Hepatocyte (in vitro differentiated cells): ENCODE data around the gene MINDY2. TPM values are rescaled to one million over a fixed set of nuclear protein-coding genes. Genes with fewer than 3 reads are reported as not detected.

Source experiments
- DNase-seq: peaks from one replicate; pipeline ENCODE4 v3.0.0-alpha.2; 2016; ENCODE audit warnings: low spot score
- H2AFZ ChIP-seq: fragments of 200-600 bp; sonication (generic); 2 replicates; pipeline ENCODE4 v1.6.0; 2016; ENCODE audit warnings: antibody characterized with exemption, mild to moderate bottlenecking
- H3K27ac ChIP-seq: fragments of 200-600 bp; sonication (generic); 2 replicates; pipeline ENCODE4 v1.5.1; 2016; ENCODE audit warnings: mild to moderate bottlenecking
- H3K27me3 ChIP-seq: fragments of 200-600 bp; sonication (generic); 2 replicates; pipeline ENCODE4 v1.6.1; 2016
- H3K36me3 ChIP-seq: fragments of 200-600 bp; sonication (generic); replicated peaks from 2 replicates; pipeline ENCODE4 v1.5.1; 2016; ENCODE audit warnings: low read depth; ENCODE audit not compliant: insufficient read depth
- H3K4me1 ChIP-seq: fragments of 200-600 bp; sonication (generic); 2 replicates; pipeline ENCODE4 v1.5.1; 2016; ENCODE audit warnings: mild to moderate bottlenecking, moderate library complexity; ENCODE audit not compliant: insufficient read depth
- H3K4me2 ChIP-seq: fragments of 200-600 bp; sonication (generic); 2 replicates; pipeline ENCODE4 v1.6.0; 2016
- H3K4me3 ChIP-seq: fragments of 200-600 bp; sonication (generic); 2 replicates; pipeline ENCODE4 v1.5.1; 2016; ENCODE audit warnings: mild to moderate bottlenecking
- H3K79me2 ChIP-seq: fragments of 200-600 bp; sonication (generic); 2 replicates; pipeline ENCODE4 v1.6.0; 2017; ENCODE audit warnings: mild to moderate bottlenecking
- H3K9me2 ChIP-seq: fragments of 200-600 bp; sonication (generic); replicated peaks from 2 replicates; pipeline ENCODE4 v1.6.0; 2017; ENCODE audit warnings: mild to moderate bottlenecking; ENCODE audit not compliant: insufficient read depth
- H3K9me3 ChIP-seq: fragments of 200-600 bp; sonication (generic); 2 replicates; pipeline ENCODE4 v1.5.1; 2016; ENCODE audit warnings: low read depth, mild to moderate bottlenecking
- H4K20me1 ChIP-seq: fragments of 200-600 bp; sonication (generic); 2 replicates; pipeline ENCODE4 v1.6.0; 2016; ENCODE audit warnings: mild to moderate bottlenecking; ENCODE audit not compliant: insufficient read depth, poor library complexity, severe bottlenecking
- CTCF ChIP-seq: fragments of 200-600 bp; sonication (generic); IDR thresholded peaks from 2 replicates; pipeline ENCODE4 v1.5.1; 2016; ENCODE audit warnings: antibody characterized with exemption, mild to moderate bottlenecking; ENCODE audit not compliant: poor library complexity
- EZH2 ChIP-seq: fragments of 200-600 bp; sonication (generic); IDR thresholded peaks from 2 replicates; pipeline ENCODE4 v1.6.1; 2016; ENCODE audit warnings: antibody characterized with exemption, mild to moderate bottlenecking, borderline replicate concordance
- EZH2phosphoT487 ChIP-seq: fragments of 200-600 bp; sonication (generic); IDR thresholded peaks from one replicate; pipeline ENCODE4 v1.6.1; 2018; ENCODE audit warnings: antibody characterized with exemption, mild to moderate bottlenecking, low read depth, moderate library complexity; ENCODE audit not compliant: unreplicated experiment, severe bottlenecking
- WGBS: methylation state at CpG from one replicate; pipeline ENCODE4 v1.1.6; 2016; ENCODE audit warnings: low lambda C conversion rate; ENCODE audit errors: missing lambda C conversion rate; 5-methylcytosine and 5-hydroxymethylcytosine counted together
- polyA plus RNA-seq: library from polyadenylated mRNA; unstranded; fragments of >200 nt; fragmentation: Nextera tagmentation; extraction: Ambion mirVana; gene quantifications from 2 replicates; pipeline ENCODE4 v1.2.1, GENCODE V29; 2016
- small RNA-seq: library from RNA; depleted of rRNA; stranded (forward); fragments of <200 nt; gene quantifications from one replicate; pipeline ENCODE3, GENCODE V24; 2014
- total RNA-seq: library from RNA; depleted of rRNA; stranded (reverse); fragments of >200 nt; gene quantifications from 2 replicates; pipeline ENCODE4 v1.2.3, GENCODE V29; 2014

MINDY2 gene
- total and polyA plus RNA-seq, 2 experiments from 2014 or later, result 19.3 to 32.3 TPM

GRCh38 chr15:58909616-58910015 is 138.5 kb downstream of the MINDY2 start:
- Histone ChIP-seq H3K4me2 (no peak overlapping the region), H3K4me1 (no peaks in the 10 kb centered on the region), H3K9me3 (no peaks in the 10 kb centered on the region), H3K4me3 (no peak overlapping the region), H4K20me1 (no peaks in the 10 kb centered on the region), H3K27me3 (no peaks in the 10 kb centered on the region), H3K9me2 (no peaks in the 10 kb centered on the region), H3K36me3 (no peaks in the 10 kb centered on the region), H2AFZ (no peak overlapping the region), H3K79me2 (peaks cover 58% of the 10 kb centered on the region), H3K27ac (no peak overlapping the region)
- 96% methylated on average over 1 of the region's 1 CpG for WGBS
- TF ChIP-seq CTCF (no peak), EZH2 (no peak), EZH2phosphoT487 (no peak)
- DNase-seq, result no peak

- no peaks in the 10 kb centered on the region for H4K20me1 ChIP-seq
- WGBS, result 99% methylated on average over 4 of the region's 4 CpGs
- H3K79me2 ChIP-seq, result peaks cover 55% of the 10 kb centered on the region
Measured at GRCh38 chr15:58910456-58910855, 139.4 kb downstream of the MINDY2 start.

More at GRCh38 chr15:58910456-58910855, 139.4 kb downstream of the MINDY2 start:
- no peaks in the 10 kb centered on the region for H3K27me3 ChIP-seq
- H3K27ac ChIP-seq, result no peak overlapping the region
- H2AFZ ChIP-seq, result no peak overlapping the region
- TF ChIP-seq EZH2phosphoT487 (no peak), CTCF (no peak), EZH2 (no peak)
- H3K4me1 ChIP-seq, result no peaks in the 10 kb centered on the region
- H3K4me2 ChIP-seq, result no peak overlapping the region
- no peaks in the 10 kb centered on the region for H3K9me3 ChIP-seq
- H3K4me3 ChIP-seq, result no peak overlapping the region
- no peaks in the 10 kb centered on the region for H3K36me3 ChIP-seq
- DNase-seq, result no peak
- no peaks in the 10 kb centered on the region for H3K9me2 ChIP-seq

Small RNA genes within 50 kb of the gene (small RNA-seq; reads per million reads assigned to genes)
- not detected for gene RF00012
- not detected for gene ZNF444P1

Other genes with a start within 250 kb of the MINDY2 start
- 125 and 163 TPM in 2 replicates for gene ADAM10, start 21.6 kb upstream of the MINDY2 start, total RNA-seq
- 112 and 121 TPM in 2 replicates for gene ADAM10, start 21.6 kb upstream of the MINDY2 start, polyA plus RNA-seq
- gene SLTM, start 162.4 kb downstream of the MINDY2 start, total RNA-seq, result 70.7 and 73.0 TPM in 2 replicates
- 75.0 and 85.4 TPM in 2 replicates for gene SLTM, start 162.4 kb downstream of the MINDY2 start, polyA plus RNA-seq
- 18.9 and 22.1 TPM in 2 replicates for gene RNF111, start 216.4 kb downstream of the MINDY2 start, total RNA-seq
- 10.0 and 11.3 TPM in 2 replicates for gene RNF111, start 216.4 kb downstream of the MINDY2 start, polyA plus RNA-seq